ENCODE measurements around the gene PRKAG2.

Gene PRKAG2

DNA sequence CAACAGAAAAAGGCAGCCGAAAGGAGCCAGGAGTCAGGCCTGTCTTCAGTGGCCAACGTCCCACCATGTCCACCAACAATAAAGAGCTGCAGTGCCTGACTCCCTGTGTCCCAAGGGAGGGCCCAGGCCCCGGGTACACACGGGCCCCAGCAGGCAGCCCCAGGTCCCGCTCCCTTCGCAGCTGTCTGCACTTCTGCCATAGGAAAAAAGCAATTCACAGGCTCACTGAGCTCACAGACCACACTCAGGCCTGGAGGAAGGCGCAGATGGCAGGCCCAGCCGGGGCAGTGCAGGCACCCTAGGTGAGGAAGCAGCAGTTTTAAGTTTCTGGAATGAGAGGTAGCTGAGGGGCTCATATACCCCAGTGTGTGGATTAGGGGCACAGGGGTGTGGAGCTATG, 100.5 kb downstream of the PRKAG2 start:
- in situ Hi-C loops (cut with MboI; ENCODE audit: low sequenced_read_pairs), result no loop called here

DNA sequence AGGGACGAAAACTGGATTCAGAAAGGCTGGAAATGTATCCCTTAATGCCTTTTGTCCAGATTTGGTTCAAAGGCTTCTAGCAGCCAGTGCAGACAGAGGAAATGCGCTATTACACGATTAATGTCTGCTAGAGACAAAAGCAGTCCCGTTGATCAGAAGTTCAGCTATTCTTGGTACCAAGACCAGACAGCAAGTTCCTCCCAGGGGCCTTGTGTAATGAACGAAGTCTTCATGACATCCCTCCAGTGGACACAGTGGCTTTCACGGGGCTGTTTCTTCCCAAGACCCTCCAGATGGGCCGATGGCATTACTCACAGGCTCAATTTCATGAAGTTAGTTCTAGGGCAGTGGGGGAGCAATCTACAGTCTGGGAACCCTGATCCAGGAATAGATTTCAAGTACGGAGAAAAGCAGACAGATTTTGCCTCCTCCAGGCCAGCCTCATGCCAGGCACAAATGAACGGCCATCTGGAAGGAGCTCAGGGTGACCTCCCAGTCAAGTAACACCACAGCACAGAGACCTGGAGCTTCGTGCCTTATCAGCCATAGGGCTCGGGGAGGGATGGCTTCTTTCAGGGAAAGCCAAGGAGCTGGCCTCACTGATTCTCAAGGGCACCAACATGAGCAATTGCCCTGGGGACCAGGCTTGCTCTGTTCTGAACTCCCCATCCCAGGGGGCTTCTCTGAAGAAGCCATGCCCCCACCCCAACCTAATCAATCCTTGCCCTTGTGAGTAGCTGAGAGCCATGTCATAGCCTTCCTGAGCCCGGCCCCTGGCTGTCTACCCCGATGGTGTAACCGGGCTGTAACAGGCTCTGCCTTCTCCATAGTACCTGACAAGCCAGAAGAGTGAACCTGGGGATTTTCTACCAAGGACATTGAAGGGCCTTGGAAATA, 101.1 kb downstream of the PRKAG2 start:
- in situ Hi-C loops (cut with MboI; ENCODE audit: low sequenced_read_pairs), result no loop called here

DNA sequence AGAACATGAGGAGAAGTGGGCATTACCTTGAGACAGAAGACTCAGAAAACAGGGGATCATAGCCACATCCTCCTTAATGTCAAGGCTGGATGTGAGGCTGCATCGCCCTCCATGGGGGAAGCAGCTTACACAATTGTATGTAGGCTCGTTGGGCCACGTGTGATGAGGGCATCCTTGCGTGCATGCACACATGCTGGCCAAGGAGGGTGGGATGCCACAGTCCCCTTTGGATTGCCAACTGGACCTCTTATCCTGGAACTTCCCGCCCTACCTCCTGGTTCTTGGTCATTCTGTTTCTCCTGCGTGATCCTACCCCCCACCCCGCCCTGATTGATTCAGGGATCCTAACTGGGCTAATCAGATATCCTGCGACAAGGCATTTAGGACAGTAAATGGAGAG, 102.0 kb downstream of the PRKAG2 start:
- in situ Hi-C loops (cut with MboI; ENCODE audit: low sequenced_read_pairs), result no loop called here

DNA sequence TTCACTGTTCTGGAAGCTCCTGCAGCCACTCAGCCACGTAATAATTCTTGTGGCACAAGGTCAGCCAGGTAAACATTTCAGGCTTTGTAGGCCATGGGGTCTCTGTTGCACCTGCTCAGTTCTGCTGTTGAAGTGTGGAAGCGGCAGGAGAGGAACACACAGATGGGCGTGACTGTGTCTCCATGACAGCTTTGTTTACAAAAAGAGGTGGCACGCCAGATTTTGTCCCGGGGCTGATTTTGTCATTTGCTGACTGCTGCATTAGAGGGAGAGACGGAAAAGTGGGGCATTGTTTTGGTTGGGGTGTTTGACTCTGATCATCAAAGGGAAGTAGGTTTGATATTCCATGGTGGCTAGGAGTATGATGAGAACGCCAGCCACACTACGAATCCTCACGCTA, 103.1 kb downstream of the PRKAG2 start:
- in situ Hi-C loops (cut with MboI; ENCODE audit: low sequenced_read_pairs), result no loop called here

DNA sequence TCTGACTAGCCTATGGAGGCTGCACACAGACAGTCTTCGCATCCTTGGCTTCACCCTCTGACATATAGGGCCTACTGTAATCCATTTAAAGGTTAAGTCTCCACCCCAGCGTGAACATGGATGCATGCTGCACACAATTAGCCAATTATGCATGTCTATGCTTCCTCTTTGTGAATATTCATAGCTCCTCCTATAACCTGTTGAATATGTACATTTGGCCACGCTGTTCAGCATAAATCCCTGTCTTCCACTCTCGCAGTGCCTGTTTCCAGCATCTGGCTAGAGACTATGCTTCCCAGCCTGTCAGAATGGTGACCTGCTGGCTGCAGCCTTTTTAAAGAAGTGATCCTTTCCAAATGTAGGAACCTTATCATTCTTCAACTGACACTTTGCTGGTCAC, 106.7 kb downstream of the PRKAG2 start:
- in situ Hi-C loops (cut with MboI; ENCODE audit: low sequenced_read_pairs), result no loop called here

DNA sequence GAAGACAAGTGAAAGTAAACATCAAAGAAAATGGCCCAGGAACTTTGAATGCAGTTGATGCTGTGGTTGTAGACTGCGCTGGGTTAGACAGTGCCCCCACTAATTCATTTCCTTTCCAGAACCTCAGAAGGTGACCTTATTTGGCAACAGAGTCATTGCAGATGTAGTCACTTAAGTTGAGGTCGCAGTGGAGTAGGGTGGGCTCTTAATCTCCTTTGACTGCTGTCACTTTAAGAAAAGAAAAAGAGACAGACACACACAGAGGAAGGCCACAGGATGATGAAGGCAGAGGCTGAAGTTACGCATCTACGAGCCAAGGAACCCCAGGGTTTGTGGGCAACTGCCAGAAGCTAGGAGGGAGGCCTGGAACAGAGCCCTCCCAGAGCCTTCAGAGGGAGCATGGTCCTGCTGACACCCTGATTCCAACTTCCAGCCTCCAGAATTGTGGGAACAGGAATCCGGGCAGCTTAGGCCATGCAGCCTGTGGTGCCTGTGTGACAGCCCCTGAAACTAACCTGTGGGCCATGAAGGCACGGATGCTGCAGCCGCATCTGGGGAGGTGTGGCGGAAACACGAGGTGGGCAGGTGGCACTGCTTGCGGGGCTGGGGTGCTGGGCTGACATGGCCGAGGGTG, 107.6 kb downstream of the PRKAG2 start:
- in situ Hi-C loops (cut with MboI; ENCODE audit: low sequenced_read_pairs), result no loop called here

DNA sequence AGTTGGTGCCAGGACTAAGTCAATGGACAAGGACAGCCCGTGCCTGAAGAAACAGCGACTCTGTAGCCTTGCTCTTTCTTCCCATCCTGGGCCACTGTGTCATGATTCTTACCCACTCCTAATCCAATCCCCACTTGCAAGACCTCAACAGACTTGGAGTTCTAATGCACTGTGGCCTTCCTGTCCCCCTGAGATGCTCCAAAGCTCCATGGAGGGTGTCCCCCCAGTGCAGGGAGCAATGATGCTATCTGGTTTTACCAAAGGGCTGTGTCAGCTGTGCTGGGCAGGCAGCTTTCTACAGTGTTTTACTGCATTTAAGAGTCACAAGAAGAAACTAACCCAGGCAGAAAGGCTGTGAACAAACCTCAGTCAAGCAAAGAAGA, 108.1 kb downstream of the PRKAG2 start:
- in situ Hi-C loops (cut with MboI; ENCODE audit: low sequenced_read_pairs), result no loop called here

DNA sequence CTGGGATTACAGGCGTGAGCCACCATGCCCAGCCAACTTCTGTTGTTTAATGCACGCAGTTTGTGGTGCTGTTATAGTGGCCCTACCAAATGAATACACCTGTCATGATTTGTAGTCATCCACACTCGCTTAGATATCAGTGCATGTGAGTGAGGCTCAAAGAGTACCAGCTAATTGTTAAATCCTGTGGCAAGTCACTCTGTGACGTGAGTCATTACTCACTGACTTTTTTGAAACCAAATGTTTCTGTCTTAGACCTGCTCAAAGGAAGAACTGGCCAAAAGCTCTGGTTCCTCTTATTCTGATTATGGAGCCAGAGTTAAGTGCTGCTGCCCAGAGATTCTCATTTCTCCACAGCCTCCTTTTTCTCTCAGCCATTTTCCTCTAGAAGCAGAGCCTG, 109.4 kb downstream of the PRKAG2 start:
- in situ Hi-C loops (cut with MboI; ENCODE audit: low sequenced_read_pairs), result no loop called here

DNA sequence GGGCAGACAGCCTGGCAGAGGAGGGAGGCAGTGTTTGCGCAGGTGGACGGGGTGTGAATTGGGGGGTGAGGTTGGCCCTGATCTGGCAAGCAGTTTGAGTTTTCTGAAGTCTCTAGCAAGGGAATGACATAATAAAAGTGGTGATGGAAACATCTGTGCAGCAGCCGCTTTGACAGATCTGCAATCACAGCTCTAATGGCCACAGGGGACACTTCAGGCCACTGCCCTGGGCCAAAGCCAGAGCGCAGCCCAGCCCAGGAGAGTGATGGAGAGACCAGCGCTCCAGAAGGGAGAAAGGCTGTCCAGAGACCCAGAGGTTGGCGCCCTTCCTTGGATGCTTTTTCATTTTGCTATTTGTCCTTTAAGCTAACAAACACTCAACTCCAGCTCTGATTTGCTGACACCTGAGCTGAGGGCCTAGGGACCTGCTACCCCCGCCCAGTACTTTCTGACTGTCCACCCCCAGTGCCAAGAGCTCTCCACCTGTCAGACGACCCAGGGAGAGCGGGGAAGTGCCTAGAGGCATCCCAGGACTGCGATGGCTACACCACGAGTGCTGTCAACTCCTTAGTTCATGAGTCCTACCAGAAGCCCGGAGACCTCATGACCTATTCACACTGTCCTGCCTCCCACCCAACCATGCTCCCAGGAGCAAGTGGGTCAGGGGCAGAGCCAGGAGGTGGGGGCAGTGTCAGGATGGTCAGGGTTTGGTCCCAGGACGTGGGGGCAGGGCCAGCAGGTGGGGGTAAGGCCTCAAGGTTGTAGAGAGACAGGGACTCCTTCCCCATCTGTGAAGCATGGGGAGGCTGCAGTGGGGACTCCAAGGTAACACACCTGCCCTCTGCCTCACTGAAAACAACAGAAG, 112.6 kb downstream of the PRKAG2 start:
- in situ Hi-C loops (cut with MboI; ENCODE audit: low sequenced_read_pairs), result no loop called here

DNA sequence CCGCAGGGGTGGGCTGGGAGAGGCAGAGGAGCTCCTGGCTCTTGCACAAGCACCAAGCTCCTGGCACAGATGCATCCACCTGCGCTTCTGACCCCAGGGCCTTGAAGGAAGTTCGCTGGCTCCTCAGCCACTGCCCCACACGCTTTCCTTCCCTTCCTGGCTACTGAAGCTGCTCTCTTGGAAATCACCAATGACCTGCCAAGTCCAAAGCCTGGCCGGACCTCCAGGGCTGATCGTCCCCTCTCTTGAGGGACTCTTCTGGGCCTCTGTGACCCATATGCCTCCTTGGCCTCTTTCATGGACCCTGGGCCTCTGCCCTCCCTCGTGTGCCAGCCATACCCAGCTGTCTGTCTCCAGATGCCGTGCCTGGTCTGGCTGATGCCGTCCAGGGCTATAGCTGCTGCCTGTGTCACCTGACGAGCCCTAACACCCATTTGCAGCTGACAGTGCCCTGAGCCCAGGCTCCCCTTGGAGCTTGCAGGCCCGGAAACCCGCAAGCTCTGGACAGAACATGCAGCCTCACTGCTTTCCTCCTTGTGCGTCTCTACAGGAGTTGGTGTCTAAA, 113.4 kb downstream of the PRKAG2 start:
- in situ Hi-C loops (cut with MboI; ENCODE audit: low sequenced_read_pairs), result no loop called here

DNA sequence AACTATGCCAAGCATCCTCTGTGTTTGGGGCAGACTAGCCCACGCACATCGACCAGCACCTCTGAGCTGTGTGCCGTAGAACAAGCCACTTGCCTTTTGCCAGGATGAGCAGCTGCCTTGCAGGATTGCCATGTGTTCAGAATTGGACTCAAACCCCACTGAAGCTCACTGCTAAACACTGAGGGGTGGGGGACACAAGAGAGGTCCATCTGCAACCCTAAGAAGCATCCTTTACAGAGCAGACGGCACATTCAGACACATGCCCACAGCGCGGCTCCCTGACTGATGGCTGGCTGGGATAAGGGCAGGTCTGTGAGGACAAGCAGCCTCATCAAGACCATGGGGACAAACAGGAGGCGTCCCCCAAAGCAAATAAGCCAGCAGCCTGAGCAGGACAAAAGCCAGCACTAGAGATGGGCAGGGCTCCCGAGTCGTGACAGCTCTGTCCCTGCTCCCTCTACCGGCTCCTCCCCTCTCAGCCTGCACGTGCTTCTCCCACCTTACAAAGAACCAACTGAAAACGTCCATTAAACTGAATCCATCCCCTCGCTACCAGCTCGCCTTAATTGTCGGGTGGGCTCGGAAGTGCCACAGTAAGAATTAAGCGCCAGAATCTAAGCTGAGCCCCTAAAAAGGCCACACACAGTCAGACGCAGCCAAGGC, 114.2 kb downstream of the PRKAG2 start:
- in situ Hi-C loops (cut with MboI; ENCODE audit: low sequenced_read_pairs), result no loop called here

DNA sequence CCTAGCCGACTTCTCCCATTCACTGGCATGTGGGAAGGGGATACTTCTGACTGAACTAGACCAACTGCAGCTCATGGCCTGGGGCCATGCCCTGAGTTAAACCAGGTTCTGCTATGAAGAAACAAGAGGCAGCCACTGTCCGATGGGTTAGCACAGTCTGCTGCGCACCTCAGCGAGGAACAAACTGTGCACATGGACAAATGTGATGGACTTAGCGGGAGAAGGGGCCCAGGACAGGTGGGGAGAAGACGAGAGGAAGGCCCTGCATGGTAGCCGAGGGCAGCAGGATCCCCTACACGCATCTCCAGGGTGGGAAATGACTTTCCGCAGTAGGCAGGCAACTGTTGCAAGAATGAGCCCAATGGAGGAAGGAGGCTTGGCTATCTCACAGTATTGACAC, 115.0 kb downstream of the PRKAG2 start:
- in situ Hi-C loops (cut with MboI; ENCODE audit: low sequenced_read_pairs), result no loop called here

DNA sequence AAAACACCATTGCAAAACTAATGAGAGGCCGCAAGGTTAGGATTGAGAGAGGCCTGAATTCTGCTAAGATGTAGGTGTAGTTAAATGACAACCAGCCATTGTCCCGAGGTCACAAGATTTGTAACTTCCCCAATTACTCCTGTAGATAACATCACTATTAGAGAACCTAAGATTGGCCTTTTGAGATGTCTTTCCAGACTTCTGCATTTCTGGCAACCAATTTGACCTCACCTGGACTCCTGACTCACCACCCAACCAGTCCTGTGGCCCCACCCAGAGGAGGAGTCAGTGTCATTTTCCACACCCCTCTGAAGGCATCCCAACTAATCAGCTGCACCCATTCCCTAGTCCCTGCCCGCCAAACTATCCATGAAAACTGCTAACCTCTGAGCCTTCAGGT, 115.7 kb downstream of the PRKAG2 start:
- in situ Hi-C loops (cut with MboI; ENCODE audit: low sequenced_read_pairs), result no loop called here

DNA sequence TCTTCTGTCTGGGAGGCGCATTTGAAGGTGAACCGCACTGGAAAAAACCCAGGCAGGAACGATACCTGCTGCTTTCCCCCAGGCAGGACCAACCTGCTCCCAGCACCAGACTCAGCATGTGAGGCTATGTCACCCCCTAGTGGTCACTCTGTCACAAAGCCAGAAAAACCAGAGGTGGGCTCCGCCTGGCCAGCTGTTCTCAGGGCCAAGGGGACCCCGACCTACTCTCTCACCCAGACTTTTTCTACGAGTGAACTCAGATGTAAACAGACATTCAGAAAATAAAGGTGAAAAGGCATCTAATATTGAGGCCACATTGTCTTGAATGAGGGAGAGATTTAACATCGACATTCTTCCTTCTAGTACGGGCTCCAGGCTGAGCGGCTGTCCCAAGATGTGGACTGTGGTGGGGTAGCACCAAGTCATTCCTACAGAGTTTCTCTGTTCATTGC, 117.3 kb downstream of the PRKAG2 start:
- in situ Hi-C loops (cut with MboI; ENCODE audit: low sequenced_read_pairs), result no loop called here

DNA sequence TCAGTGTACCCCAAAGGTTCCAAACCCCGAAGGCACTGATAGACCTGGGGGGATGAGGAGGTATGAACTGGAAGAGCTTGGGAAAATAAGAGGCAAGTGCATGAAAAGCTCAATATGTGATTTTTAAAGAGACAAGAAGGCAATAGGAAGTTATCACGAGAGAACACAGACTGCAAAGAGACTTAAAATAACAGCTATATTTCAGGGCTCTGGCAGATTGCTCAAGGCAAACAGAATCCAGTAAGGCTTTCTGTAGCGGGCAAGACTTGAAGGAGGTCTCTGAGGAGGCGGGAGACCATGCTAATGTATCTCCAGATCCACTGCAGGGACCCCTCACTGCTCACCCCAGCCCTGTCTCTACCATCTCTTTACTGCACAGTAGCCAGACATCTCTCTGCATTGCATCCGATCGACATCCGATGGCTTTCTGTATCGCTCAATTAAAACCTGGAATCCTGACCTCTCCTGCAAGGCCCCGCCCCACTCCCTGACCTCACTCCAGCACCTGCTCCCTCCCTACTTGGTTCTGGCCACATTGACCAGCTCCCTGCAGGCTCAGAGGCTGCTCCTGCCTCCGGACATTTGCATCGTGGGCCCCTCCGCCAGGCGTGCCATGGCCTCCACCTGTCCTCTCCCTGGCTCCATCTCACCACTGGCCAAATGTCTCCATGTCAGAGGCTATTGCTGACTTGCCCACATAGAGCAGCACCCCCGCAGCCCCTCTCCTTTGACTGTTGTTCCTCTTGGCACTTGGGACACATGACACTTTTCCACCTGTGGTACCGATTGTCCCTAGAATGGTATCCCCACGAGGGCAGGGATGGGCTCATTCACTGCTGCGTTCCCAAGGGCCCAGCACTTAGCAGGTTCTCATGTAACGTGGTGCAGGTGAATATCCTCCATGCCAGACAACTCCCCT, 118.0 kb downstream of the PRKAG2 start:
- in situ Hi-C loops (cut with MboI; ENCODE audit: low sequenced_read_pairs), result no loop called here

DNA sequence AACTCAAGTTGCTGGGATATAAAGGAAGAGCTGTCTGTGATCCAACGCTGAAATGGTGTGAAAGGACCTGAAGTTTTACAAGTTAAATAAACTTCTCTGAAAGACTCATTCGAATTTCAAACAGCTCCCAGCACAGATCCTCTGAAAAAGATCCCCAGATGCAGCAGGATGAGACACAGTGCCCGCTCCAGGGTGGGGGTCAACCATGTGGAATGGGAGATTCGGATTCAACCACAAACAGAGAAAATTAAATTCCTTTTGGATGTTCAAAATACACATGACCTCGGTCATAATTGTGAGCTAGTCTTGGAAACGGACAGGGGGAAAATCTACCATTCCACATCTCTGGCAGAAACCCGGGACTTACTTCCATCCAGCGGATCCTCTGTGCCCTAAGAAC, 119.6 kb downstream of the PRKAG2 start:
- in situ Hi-C loops (cut with MboI; ENCODE audit: low sequenced_read_pairs), result no loop called here

DNA sequence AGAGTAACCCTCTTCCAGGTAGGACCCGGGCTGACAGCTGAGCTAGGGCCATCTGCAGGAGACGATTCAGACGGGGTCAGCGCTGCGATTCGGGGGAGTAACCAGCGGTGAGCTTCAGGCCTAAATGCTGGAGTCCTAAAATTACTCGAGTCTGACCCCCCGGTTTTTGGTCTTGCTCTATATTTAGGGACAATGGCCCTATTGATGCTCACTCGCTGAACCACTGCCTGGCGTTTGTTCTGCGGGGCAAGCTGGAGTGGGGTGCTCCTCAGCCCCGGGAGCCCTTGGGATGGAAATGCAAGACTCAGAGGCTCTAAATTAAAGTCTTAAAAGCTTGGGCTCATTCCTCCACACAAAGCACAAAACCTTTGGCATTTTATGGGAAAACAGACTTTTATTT, 120.0 kb downstream of the PRKAG2 start:
- in situ Hi-C loops (cut with MboI; ENCODE audit: low sequenced_read_pairs), result no loop called here

DNA sequence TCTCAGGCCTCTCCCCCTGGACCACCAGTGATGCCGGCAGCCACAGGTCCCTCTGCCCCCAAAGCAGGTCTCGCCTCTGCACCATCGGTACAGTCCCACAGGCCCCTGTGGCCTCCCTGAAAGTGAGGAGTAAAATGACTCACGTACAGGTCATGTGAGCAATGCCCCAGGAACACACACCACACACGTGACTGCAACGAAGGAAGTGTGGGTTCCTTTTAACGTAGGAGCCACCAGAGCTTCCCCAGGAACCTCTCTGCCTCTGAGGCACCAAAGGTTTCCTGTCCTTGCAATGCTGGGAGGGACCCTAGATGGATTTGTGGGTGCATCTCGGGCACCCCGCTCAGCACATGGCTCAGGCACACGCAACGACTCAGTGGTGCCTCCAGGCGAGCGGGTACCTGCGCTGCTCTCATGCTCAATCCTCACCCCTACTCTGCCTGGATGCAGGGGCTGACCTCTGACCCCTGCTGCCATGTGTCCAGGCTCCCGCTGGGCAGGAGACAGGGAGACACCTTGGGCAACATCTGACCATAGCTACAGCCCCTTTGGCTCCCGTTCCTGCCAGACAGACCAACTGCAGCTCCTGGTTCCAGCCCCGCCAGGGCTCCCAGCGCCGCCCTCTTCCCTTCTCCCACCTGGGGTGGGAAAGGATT, 120.7 kb downstream of the PRKAG2 start:
- in situ Hi-C loops (cut with MboI; ENCODE audit: low sequenced_read_pairs), result no loop called here

DNA sequence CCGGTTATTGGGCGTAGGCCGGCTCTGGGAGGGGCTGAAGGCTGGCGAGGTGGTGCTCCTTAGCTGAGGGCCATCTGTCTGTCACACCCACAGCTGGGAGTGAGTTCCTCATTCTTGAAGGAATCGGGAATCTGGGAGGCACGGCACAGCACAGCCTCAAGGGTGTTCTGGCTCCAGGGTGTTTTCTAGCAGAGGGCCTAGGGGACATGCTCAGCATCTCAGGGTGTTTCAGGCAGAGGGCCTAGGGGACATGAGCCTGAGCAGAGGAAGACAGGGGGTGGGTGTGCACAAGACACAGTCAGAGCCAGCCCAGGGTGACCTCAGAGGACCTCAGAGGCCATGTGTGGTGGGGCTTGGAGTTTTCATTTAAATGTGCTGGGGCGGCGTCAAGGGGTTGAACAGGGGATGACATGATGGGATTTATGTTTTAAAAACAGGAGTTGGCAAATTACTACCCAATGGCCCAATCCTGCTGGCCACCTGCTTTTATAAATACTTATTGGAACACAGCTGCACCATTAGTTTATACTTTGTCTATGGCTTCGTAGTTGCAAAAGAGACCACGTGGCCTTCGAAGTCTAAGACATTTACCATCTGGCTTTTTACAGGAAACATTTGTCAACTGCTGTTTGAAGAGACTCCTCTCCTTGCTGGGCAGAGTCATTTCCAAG, 121.6 kb downstream of the PRKAG2 start:
- in situ Hi-C loops (cut with MboI; ENCODE audit: low sequenced_read_pairs), result no loop called here

Measured in HL-60/S4 treated with phorbol 12-myristate 13-acetate at 8.2 ng/mL for 4 days and 3 days (cell line).